Skin of body (tissue), 3 donors: ENCODE measurements around the gene PIK3R3. TPM values are rescaled to one million over a fixed set of nuclear protein-coding genes. Genes with fewer than 3 reads are reported as not detected.

Source experiments
- DNase-seq: peaks from one replicate; lab custom pipeline; 2025; lab: John Stamatoyannopoulos, UW
- small RNA-seq: library from RNA; depleted of rRNA; stranded (forward); fragments of <200 nt; gene quantifications from one replicate; pipeline ENCODE3, GENCODE V24; 2014; ENCODE audit warnings: low replicate concordance
- total RNA-seq: library from RNA; depleted of rRNA; stranded (reverse); fragments of >200 nt; gene quantifications from one replicate; pipeline ENCODE4 v1.2.3, GENCODE V29; 2014

The PIK3R3 gene
- total RNA-seq, 1 donor from 2014 or later, result 5.5 TPM

DNA sequence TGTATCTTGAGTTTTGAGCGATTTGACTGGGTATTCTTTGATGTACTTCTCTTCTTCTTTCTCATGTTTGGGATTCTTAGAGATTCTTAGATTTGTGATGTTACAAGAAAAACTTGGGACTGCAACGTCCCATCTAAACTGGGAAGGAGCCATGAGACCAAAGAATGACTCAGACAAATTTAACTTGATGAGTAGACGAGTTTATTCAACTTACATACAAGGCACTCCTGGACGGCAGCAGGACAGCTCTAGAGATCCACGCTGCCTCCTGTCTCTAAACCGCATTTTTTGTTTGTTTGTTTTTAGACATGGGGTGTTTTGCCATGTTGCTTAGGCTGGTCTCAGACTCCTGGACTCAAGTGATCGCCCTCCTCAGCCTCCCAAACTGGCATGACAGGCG, 137.1 kb downstream of the PIK3R3 start:
- DNase-seq, result no peak

DNA sequence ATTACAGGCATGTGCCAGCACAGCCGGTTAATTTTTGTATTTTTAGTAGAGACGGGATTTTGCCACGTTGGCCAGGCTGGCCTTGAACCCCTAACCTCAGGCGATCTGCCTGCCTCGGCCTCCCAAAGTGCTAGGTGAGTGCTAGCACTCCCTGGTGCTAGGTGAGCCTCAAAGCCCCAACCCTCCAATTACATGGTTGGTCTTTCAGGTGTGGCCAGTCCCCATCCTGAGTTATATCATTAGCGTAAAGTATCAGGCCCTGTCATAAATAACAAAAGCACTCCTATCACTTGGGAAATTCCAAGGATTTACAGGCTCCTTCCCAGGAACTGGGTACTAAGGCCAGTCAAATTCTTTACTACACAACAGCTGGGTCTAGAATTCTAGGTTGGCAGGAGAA, 138.0 kb downstream of the PIK3R3 start:
- DNase-seq, result no peak

Small RNA genes within 50 kb of the gene (small RNA-seq; reads per million reads assigned to genes)
- gene AL358075.3, result not detected
- gene AL672043.1, result not detected

Other genes starting within 250 kb of the PIK3R3 start
- 0.39 TPM for gene TSPAN1, start 42.5 kb upstream of the PIK3R3 start, total RNA-seq
- gene P3R3URF, start 43.9 kb upstream of the PIK3R3 start, total RNA-seq, result not detected
- 20.6 TPM for gene POMGNT1, start 65.8 kb upstream of the PIK3R3 start, total RNA-seq
- gene LURAP1, start 70.7 kb upstream of the PIK3R3 start, total RNA-seq, result 2.3 TPM
- 4.6 TPM for gene RAD54L, start 115.1 kb upstream of the PIK3R3 start, total RNA-seq
- 48.4 TPM for gene LRRC41, start 171.0 kb upstream of the PIK3R3 start, total RNA-seq
- gene UQCRH, start 171.1 kb upstream of the PIK3R3 start, total RNA-seq, result 353 TPM
- gene NSUN4, start 208.2 kb upstream of the PIK3R3 start, total RNA-seq, result 14.2 TPM